Body of pancreas (tissue), 4 donors: ENCODE data around the gene HOXD4.

ENCODE experiments used
- POLR2A ChIP-seq, 3 donors: fragments of 450-650 bp; IDR thresholded peaks; one replicate each; pipeline ENCODE4 v1.6.1; 2016; ENCODE audit warnings: antibody characterized with exemption in 3 of 3, mild to moderate bottlenecking in 2 of 3
- TF ChIP-seq, protein P1 (sequence below), 7 experiments: fragments of 450-650 bp in 4 of 7; fragments of 200-600 bp in 3 of 7; sonication (generic) in 3 of 7; IDR thresholded peaks; one replicate each; pipeline ENCODE4 v1.5.1; 2016 to 2019; ENCODE audit warnings: antibody characterized with exemption in 7 of 7

- TF ChIP-seq, protein P1, sequence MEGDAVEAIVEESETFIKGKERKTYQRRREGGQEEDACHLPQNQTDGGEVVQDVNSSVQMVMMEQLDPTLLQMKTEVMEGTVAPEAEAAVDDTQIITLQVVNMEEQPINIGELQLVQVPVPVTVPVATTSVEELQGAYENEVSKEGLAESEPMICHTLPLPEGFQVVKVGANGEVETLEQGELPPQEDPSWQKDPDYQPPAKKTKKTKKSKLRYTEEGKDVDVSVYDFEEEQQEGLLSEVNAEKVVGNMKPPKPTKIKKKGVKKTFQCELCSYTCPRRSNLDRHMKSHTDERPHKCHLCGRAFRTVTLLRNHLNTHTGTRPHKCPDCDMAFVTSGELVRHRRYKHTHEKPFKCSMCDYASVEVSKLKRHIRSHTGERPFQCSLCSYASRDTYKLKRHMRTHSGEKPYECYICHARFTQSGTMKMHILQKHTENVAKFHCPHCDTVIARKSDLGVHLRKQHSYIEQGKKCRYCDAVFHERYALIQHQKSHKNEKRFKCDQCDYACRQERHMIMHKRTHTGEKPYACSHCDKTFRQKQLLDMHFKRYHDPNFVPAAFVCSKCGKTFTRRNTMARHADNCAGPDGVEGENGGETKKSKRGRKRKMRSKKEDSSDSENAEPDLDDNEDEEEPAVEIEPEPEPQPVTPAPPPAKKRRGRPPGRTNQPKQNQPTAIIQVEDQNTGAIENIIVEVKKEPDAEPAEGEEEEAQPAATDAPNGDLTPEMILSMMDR (IDR thresholded peaks at IDR 0.05): no peak
- no peak for TF ChIP-seq POLR2A (IDR thresholded peaks at IDR 0.05)
These were observed 14.1 kb upstream of the HOXD4 start for GRCh38 chr2:176137252-176137580.
